OCI-LY1 (cell line): ENCODE results near the gene EIF6.

Source experiments
- H2AFZ ChIP-seq: fragments of 200-600 bp; sonication (generic), shearing (Covaris generic); 2 replicates; pipeline ENCODE4 v1.6.0; 2014; ENCODE audit warnings: antibody characterized with exemption, mild to moderate bottlenecking, low read length
- H3F3A ChIP-seq: fragments of 200-600 bp; sonication (generic), shearing (Covaris generic); 2 replicates; pipeline ENCODE4 v1.6.0; 2014; ENCODE audit warnings: mild to moderate bottlenecking, antibody characterized with exemption, low read length, moderate library complexity; ENCODE audit not compliant: insufficient read depth
- H3K27ac ChIP-seq: fragments of 200-600 bp; sonication (generic); 2 replicates; pipeline ENCODE4 v1.5.1; 2014; ENCODE audit warnings: low read length, mixed run types, mild to moderate bottlenecking, low read depth; ENCODE audit not compliant: poor library complexity, severe bottlenecking
- H3K27me3 ChIP-seq: fragments of 200-600 bp; sonication (generic); 2 replicates; pipeline ENCODE4 v1.6.0; 2014; ENCODE audit warnings: antibody characterized with exemption, mild to moderate bottlenecking, low read length, moderate library complexity; ENCODE audit not compliant: insufficient read depth
- H3K36me3 ChIP-seq: fragments of 200-600 bp; sonication (generic); 2 replicates; pipeline ENCODE4 v1.6.1; 2014; ENCODE audit warnings: mild to moderate bottlenecking, antibody characterized with exemption, low read length, moderate library complexity, mixed read lengths; ENCODE audit not compliant: insufficient read depth
- H3K4me1 ChIP-seq: fragments of 200-600 bp; sonication (generic); 2 replicates; pipeline ENCODE4 v1.5.1; 2014; ENCODE audit warnings: mild to moderate bottlenecking, low read length, moderate library complexity; ENCODE audit not compliant: insufficient read depth, severe bottlenecking
- H3K4me2 ChIP-seq: fragments of 200-600 bp; sonication (generic), shearing (Covaris generic); 2 replicates; pipeline ENCODE4 v1.6.1; 2014; ENCODE audit warnings: low read length
- H3K4me3 ChIP-seq: fragments of 200-600 bp; sonication (generic); 2 replicates; pipeline ENCODE4 v1.5.1; 2014; ENCODE audit warnings: low read length, low read depth, mild to moderate bottlenecking, mixed read lengths; ENCODE audit not compliant: poor library complexity, severe bottlenecking
- H3K79me2 ChIP-seq: fragments of 200-600 bp; shearing (Covaris generic); 2 replicates; pipeline ENCODE4 v1.6.1; 2016; ENCODE audit warnings: mixed run types, low read length, mixed read lengths; ENCODE audit not compliant: insufficient read depth
- H3K9ac ChIP-seq: fragments of 200-600 bp; sonication (generic), shearing (Covaris generic); 2 replicates; pipeline ENCODE4 v1.6.1; 2014; ENCODE audit warnings: mild to moderate bottlenecking, low read length, mixed read lengths
- H3K9me2 ChIP-seq: fragments of 200-600 bp; sonication (generic), shearing (Covaris generic); 2 replicates; pipeline ENCODE4 v1.6.1; 2014; ENCODE audit warnings: low read depth, mild to moderate bottlenecking, low read length, mixed read lengths
- H3K9me3 ChIP-seq: fragments of 200-600 bp; shearing (Covaris generic); 2 replicates; pipeline ENCODE4 v1.6.1; 2014; ENCODE audit warnings: low read length, mixed read lengths
- H4K20me1 ChIP-seq: fragments of 200-600 bp; sonication (generic), shearing (Covaris generic); 2 replicates; pipeline ENCODE4 v1.6.0; 2016; ENCODE audit warnings: mild to moderate bottlenecking, low read length; ENCODE audit not compliant: insufficient read depth
- EZH2 ChIP-seq: fragments of 200-600 bp; sonication (generic), shearing (Covaris generic); IDR thresholded peaks from 2 replicates; pipeline ENCODE4 v1.8.0; 2017; ENCODE audit warnings: borderline replicate concordance, mixed run types, mild to moderate bottlenecking, antibody characterized with exemption, low read length, moderate library complexity, mixed read lengths
- TF ChIP-seq, protein P1 (sequence below): fragments of 200-600 bp; sonication (generic), shearing (Covaris generic); IDR thresholded peaks from 2 replicates; pipeline ENCODE4 v1.5.1; 2017; ENCODE audit warnings: mild to moderate bottlenecking, antibody characterized with exemption, low read length, moderate library complexity, mixed read lengths

Gene EIF6

DNA sequence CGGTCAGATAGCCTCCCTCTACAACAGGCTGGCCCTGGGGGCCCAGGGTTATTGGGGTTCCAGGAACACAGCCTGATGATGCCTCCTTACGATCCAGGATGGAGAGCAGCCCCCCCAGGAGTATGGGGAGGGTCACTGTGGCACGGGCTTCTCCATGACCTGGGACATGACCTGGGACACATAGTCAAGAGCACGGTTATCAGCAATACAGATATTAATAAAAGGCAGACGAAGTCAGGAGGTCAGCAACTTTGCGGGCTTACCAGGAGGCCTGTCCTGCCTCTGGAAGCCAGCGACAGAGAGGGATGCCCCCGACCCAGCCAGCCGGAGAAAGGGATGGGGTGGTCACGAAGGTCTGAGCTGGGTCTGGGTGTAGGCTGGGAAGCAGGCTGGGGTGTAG is 7.4 kb downstream of the EIF6 start:
- Histone ChIP-seq H3K36me3 (peaks cover 50% of the 10 kb centered on the region), H3K9ac (peak overlapping the region; percentile 93)

DNA sequence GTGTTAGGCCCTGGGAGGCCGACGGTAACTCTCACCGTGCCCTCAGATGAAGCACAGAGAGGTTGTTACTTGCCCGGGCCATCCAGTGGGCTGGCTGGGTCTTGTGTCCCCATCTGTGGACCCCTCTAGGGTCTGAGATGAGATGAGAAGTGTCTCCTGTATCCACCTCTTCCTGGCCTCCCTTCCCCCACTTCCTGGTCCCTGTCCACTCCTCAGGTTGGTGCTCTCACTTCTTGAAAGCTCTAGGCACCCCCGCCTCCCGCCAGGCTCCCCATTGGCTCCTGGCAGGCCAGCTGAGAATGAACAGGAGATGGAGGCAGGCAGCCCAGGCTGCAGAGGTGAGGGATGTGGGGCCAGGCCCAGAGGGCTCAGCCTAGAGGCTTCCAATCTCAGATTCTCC is 8.2 kb downstream of the EIF6 start:
- Histone ChIP-seq H3K79me2 (no peaks in the 10 kb centered on the region), H3K4me2 (peak overlapping the region; percentile 98)

More for the DNA sequence above, 7.4 kb downstream of the EIF6 start:
- TF ChIP-seq, protein P1, sequence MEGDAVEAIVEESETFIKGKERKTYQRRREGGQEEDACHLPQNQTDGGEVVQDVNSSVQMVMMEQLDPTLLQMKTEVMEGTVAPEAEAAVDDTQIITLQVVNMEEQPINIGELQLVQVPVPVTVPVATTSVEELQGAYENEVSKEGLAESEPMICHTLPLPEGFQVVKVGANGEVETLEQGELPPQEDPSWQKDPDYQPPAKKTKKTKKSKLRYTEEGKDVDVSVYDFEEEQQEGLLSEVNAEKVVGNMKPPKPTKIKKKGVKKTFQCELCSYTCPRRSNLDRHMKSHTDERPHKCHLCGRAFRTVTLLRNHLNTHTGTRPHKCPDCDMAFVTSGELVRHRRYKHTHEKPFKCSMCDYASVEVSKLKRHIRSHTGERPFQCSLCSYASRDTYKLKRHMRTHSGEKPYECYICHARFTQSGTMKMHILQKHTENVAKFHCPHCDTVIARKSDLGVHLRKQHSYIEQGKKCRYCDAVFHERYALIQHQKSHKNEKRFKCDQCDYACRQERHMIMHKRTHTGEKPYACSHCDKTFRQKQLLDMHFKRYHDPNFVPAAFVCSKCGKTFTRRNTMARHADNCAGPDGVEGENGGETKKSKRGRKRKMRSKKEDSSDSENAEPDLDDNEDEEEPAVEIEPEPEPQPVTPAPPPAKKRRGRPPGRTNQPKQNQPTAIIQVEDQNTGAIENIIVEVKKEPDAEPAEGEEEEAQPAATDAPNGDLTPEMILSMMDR: no peak
- no peak for TF ChIP-seq EZH2
- Histone ChIP-seq H3K9me3 (no peaks in the 10 kb centered on the region), H3F3A (peaks cover 5% of the 10 kb centered on the region), H3K27ac (peak overlapping the region; percentile 65), H3K9me2 (no peaks in the 10 kb centered on the region), H3K4me3 (peak overlapping the region; percentile 88), H2AFZ (no peak overlapping the region), H3K27me3 (no peaks in the 10 kb centered on the region), H3K79me2 (no peaks in the 10 kb centered on the region), H4K20me1 (no peaks in the 10 kb centered on the region), H3K4me1 (peaks cover 15% of the 10 kb centered on the region), H3K4me2 (peak overlapping the region; percentile 98)

DNA sequence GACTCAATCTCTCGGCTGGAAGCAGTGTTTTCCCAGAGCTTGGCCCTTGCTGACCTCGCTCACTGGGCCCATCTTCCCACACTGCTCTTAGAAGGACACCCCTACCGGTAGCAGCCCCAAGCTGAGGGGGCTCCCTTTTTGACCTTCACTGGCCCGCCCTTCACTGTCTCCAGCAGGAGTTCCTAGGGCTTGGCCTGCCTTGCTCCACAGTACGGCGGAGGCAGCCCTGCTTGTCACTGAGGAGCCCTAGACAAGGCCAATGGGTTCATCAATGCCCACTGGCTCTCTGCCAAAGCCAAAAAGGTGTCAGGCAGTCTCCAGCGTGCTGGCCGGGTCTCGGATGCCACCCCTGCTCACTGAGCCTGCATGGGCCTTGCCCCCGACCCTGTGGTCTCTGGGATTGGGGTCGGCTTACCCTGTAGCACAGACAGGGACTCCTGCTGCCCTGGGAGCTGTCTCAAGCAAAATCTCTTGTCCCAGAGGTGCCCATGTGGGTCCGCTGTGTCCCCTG is 8.8 kb downstream of the EIF6 start:
- Histone ChIP-seq H3K79me2 (no peaks in the 10 kb centered on the region), H4K20me1 (no peaks in the 10 kb centered on the region), H3K27ac (no peak overlapping the region), H3K4me1 (peaks cover 15% of the 10 kb centered on the region), H3K4me3 (no peak overlapping the region), H3K9ac (no peak overlapping the region), H2AFZ (no peak overlapping the region), H3K4me2 (no peak overlapping the region), H3F3A (peaks cover 5% of the 10 kb centered on the region), H3K9me3 (no peaks in the 10 kb centered on the region), H3K9me2 (no peaks in the 10 kb centered on the region), H3K27me3 (no peaks in the 10 kb centered on the region), H3K36me3 (peaks cover 40% of the 10 kb centered on the region)
- TF ChIP-seq, protein P1: no peak
- TF ChIP-seq EZH2: no peak

More for the DNA sequence above, 8.2 kb downstream of the EIF6 start:
- Histone ChIP-seq H3K9ac (peak overlapping the region; percentile 93), H3K4me1 (peaks cover 15% of the 10 kb centered on the region), H3K9me2 (no peaks in the 10 kb centered on the region), H3K9me3 (no peaks in the 10 kb centered on the region), H3K4me3 (peak overlapping the region; percentile 88), H2AFZ (no peak overlapping the region), H3K27ac (no peak overlapping the region), H3F3A (peaks cover 5% of the 10 kb centered on the region), H4K20me1 (no peaks in the 10 kb centered on the region), H3K36me3 (peaks cover 42% of the 10 kb centered on the region), H3K27me3 (no peaks in the 10 kb centered on the region)
- no peak for TF ChIP-seq EZH2
- TF ChIP-seq, protein P1: no peak
